A549 (cell line): ENCODE data around the gene RPS6KA4. TPM values are rescaled to one million over a fixed set of nuclear protein-coding genes. Genes with fewer than 3 reads are reported as not detected.

Experiments used
- ATAC-seq, 2 experiments: fragments of 200-7000 bp in 1 of 2; fragments of >200 bp in 1 of 2; cut with Nextera tagmentation in 1 of 2; cut with Tn5 transposase in 1 of 2; 3 replicates each; pipeline versions ENCODE4 v1.8.0 to v1.9.1; 2018 to 2020; ENCODE audit warnings: mild to moderate bottlenecking in 1 of 2, moderate library complexity in 1 of 2
- CTCF ChIA-PET: fragments of 300-600 bp; sonication (Branson Sonifier 250); formaldehyde crosslinking; extraction: SDS; loops from one replicate; lab custom pipeline; 2021; ENCODE audit warnings: antibody characterized with exemption, inconsistent platforms; lab: Yijun Ruan, JAX
- POLR2A ChIA-PET: fragments of 350-600 bp; formaldehyde crosslinking; extraction: SDS; loops from one replicate; lab custom pipeline; 2021; ENCODE audit warnings: antibody characterized with exemption, inconsistent platforms; lab: Yijun Ruan, JAX
- DNase-seq, 2 experiments: peaks; one replicate each; pipeline versions ENCODE4 v3.0.0 to v3.0.0-alpha.2; 2011 to 2016; ENCODE audit warnings: low read depth in 1 of 2, low spot score in 1 of 2
- FAIRE-seq: peaks from 2 replicates; lab custom pipeline; 2011; peaks lifted over from hg19 to GRCh38; lab: Jason Lieb, UNC
- H3K27ac ChIP-seq, 2 experiments: fragments of >200 bp; sonication (Bioruptor Twin); formaldehyde crosslinking; 3 replicates each; pipeline ENCODE4 v1.5.1; 2016 to 2017
- H3K4me1 ChIP-seq: fragments of >200 bp; sonication (Bioruptor Twin); formaldehyde crosslinking; 3 replicates; pipeline ENCODE4 v1.6.1; 2016
- H3K4me2 ChIP-seq: fragments of >200 bp; sonication (Bioruptor Twin); formaldehyde crosslinking; 3 replicates; pipeline ENCODE4 v1.6.1; 2016
- H3K4me3 ChIP-seq: fragments of >200 bp; sonication (Bioruptor Twin); formaldehyde crosslinking; 3 replicates; pipeline ENCODE4 v1.5.1; 2016
- H3K9me3 ChIP-seq: fragments of >200 bp; sonication (Bioruptor Twin); formaldehyde crosslinking; 3 replicates; pipeline ENCODE4 v1.6.1; 2016
- CBX8 ChIP-seq: fragments of 200-600 bp; sonication (generic); IDR thresholded peaks from 2 replicates; pipeline ENCODE4 v1.6.1; 2016
- CHD2 ChIP-seq: fragments of 150-350 bp; IDR thresholded peaks from 2 replicates; pipeline ENCODE4 v1.6.1; 2014; ENCODE audit warnings: low read length; ENCODE audit not compliant: partially characterized antibody
- EP300 ChIP-seq, 2 experiments: fragments of >200 bp; sonication (Bioruptor Twin); formaldehyde crosslinking; IDR thresholded peaks; 2 replicates in 1 of 2; 3 replicates in 1 of 2; pipeline ENCODE4 v1.6.1; 2016 to 2017
- ESRRA ChIP-seq: fragments of 150-350 bp; IDR thresholded peaks from 2 replicates; pipeline ENCODE4 v1.6.1; 2014; ENCODE audit warnings: mild to moderate bottlenecking, low read length, borderline replicate concordance
- FOSL2 ChIP-seq, 2 experiments: fragments of 450-650 bp in 1 of 2; fragments of >200 bp in 1 of 2; sonication (Bioruptor Twin) in 1 of 2; formaldehyde crosslinking; IDR thresholded peaks; 2 replicates each; pipeline versions ENCODE4 v1.5.0 to v1.6.1; 2016 to 2020; ENCODE audit warnings: mild to moderate bottlenecking in 1 of 2, moderate library complexity in 1 of 2
- FOXS1 ChIP-seq: fragments of 250-450 bp; sonication (Bioruptor Pico); IDR thresholded peaks from 2 replicates; pipeline ENCODE4 v1.5.0; 2020; ENCODE audit warnings: mild to moderate bottlenecking, moderate library complexity
- HDAC2 ChIP-seq: fragments of 200-600 bp; sonication (generic); IDR thresholded peaks from 2 replicates; pipeline ENCODE4 v1.6.1; 2016
- HMGXB4 ChIP-seq: fragments of 250-450 bp; sonication (Bioruptor Pico); IDR thresholded peaks from 2 replicates; pipeline ENCODE4 v1.5.0; 2021; ENCODE audit warnings: mild to moderate bottlenecking, moderate library complexity, borderline replicate concordance
- HOXA7 ChIP-seq: fragments of 250-450 bp; sonication (Bioruptor Pico); IDR thresholded peaks from 2 replicates; pipeline ENCODE4 v1.5.0; 2020; ENCODE audit warnings: mild to moderate bottlenecking, moderate library complexity
- KDM1A ChIP-seq: fragments of 200-600 bp; sonication (generic); IDR thresholded peaks from 2 replicates; pipeline ENCODE4 v1.6.1; 2016; ENCODE audit warnings: low read depth, mild to moderate bottlenecking
- MAFK ChIP-seq: fragments of 450-650 bp; IDR thresholded peaks from 2 replicates; pipeline ENCODE4 v1.6.1; 2014; ENCODE audit not compliant: partially characterized antibody
- NFE2L2 ChIP-seq: fragments of 150-350 bp; conservative IDR thresholded peaks from 2 replicates; pipeline ENCODE4 v1.6.1; 2014; ENCODE audit warnings: low read length
- NR3C1 ChIP-seq: fragments of >200 bp; sonication (Bioruptor Twin); formaldehyde crosslinking; IDR thresholded peaks from 3 replicates; pipeline ENCODE4 v1.6.1; 2017
- POLR2A ChIP-seq: IDR thresholded peaks from 2 replicates; pipeline ENCODE4 v1.6.1; 2012; ENCODE audit warnings: mild to moderate bottlenecking, low read length
- RCOR1 ChIP-seq: fragments of 150-350 bp; IDR thresholded peaks from 2 replicates; pipeline ENCODE4 v1.6.1; 2014; ENCODE audit warnings: antibody characterized with exemption, low read length, low read depth
- ZFP36 ChIP-seq: fragments of 450-650 bp; IDR thresholded peaks from 2 replicates; pipeline ENCODE4 v1.6.1; 2014; ENCODE audit warnings: borderline replicate concordance; ENCODE audit not compliant: partially characterized antibody
- WGBS: methylation state at CpG from one replicate; pipeline ENCODE4 v1.1.6; 2017; ENCODE audit errors: missing lambda C conversion rate; 5-methylcytosine and 5-hydroxymethylcytosine counted together
- polyA plus RNA-seq, 4 experiments: library from polyadenylated mRNA; depleted of rRNA in 3 of 4; stranded (reverse); fragments of >200 nt; fragmentation: RNase III in 1 of 4; extraction: RNeasy Plus Mini Kit Qiagen cat#74134 plus additional on column Dnase treatment in 1 of 4; gene quantifications; 2 replicates in 3 of 4; 3 replicates in 1 of 4; pipeline ENCODE4 v1.2.3, GENCODE V29; 2011 to 2017
- TF ChIP-seq, protein P1 (sequence below): IDR thresholded peaks from 2 replicates; pipeline ENCODE4 v1.6.1; 2012
- TF ChIP-seq, protein P2 (sequence below): fragments of 450-650 bp; IDR thresholded peaks from 2 replicates; pipeline ENCODE4 v1.6.1; 2014; ENCODE audit warnings: antibody characterized with exemption
- TF ChIP-seq, protein P3 (sequence below): IDR thresholded peaks from 2 replicates; pipeline ENCODE4 v1.6.1; 2012
- TF ChIP-seq, protein P4 (sequence below): fragments of >200 bp; sonication (Bioruptor Twin); formaldehyde crosslinking; IDR thresholded peaks from 2 replicates; pipeline ENCODE4 v1.6.1; 2016
- TF ChIP-seq, protein P5 (sequence below): fragments of 250-450 bp; sonication (Bioruptor Pico); IDR thresholded peaks from 2 replicates; pipeline ENCODE4 v1.5.0; 2020; ENCODE audit warnings: low read depth, mild to moderate bottlenecking, moderate library complexity
- TF ChIP-seq, protein P6 (sequence below): fragments of 150-350 bp; IDR thresholded peaks from 2 replicates; pipeline ENCODE4 v1.6.1; 2014; ENCODE audit warnings: low read depth, mild to moderate bottlenecking, low read length
- TF ChIP-seq, protein P7 (sequence below): fragments of >200 bp; sonication (Bioruptor Twin); formaldehyde crosslinking; IDR thresholded peaks from 3 replicates; pipeline ENCODE4 v1.5.1; 2016

RPS6KA4 gene
- polyA plus RNA-seq, 2 of the 4 experiments (the other 2 are of a cell fraction) = 21.4 to 35.9 TPM

GRCh38 chr11:64357904-64358535 lies 942 bp upstream of the RPS6KA4 start:
- POLR2A ChIA-PET = interaction anchor here (0.5 to 4.6 kb wide), 2 partner anchors 40 to 57 kb away, joined by 3 to 50 read pairs; partner anchors contain the start of genes PRDX5 and TRMT112
- ATAC-seq (peak; percentile 27 to 52), DNase-seq (peak; percentile 56 to 58), FAIRE-seq (no peak)
- whole genome bisulfite sequencing = 23% methylated on average over 6 of the region's 13 CpGs
- H3K9me3 ChIP-seq = no peaks in the 10 kb centered on the region
- H3K4me1 ChIP-seq = peaks cover 50% of the 10 kb centered on the region
- peak overlapping the region; percentile 73 for H3K4me3 ChIP-seq
- CTCF ChIA-PET = interaction anchor here (0.6 to 33.9 kb wide), 11 partner anchors 9 to 307 kb away, joined by 3 to 996 read pairs (median 10); partner anchors contain the start of genes CATSPERZ, CCDC88B, ESRRA and PRDX5
- H3K27ac ChIP-seq = peak overlapping the region; percentile 86 to 98
- peak overlapping the region; percentile 87 for H3K4me2 ChIP-seq
- TF ChIP-seq POLR2A (peak; percentile 12; the same call in 1 of the 2 replicates), CBX8 (no peak), HDAC2 (no peak)
- TF ChIP-seq, protein P1, sequence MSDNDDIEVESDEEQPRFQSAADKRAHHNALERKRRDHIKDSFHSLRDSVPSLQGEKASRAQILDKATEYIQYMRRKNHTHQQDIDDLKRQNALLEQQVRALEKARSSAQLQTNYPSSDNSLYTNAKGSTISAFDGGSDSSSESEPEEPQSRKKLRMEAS = peak; percentile 33; the same call in 1 of the 2 replicates
- TF ChIP-seq, protein P2, sequence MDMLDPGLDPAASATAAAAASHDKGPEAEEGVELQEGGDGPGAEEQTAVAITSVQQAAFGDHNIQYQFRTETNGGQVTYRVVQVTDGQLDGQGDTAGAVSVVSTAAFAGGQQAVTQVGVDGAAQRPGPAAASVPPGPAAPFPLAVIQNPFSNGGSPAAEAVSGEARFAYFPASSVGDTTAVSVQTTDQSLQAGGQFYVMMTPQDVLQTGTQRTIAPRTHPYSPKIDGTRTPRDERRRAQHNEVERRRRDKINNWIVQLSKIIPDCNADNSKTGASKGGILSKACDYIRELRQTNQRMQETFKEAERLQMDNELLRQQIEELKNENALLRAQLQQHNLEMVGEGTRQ = no peak
- TF ChIP-seq, protein P3, sequence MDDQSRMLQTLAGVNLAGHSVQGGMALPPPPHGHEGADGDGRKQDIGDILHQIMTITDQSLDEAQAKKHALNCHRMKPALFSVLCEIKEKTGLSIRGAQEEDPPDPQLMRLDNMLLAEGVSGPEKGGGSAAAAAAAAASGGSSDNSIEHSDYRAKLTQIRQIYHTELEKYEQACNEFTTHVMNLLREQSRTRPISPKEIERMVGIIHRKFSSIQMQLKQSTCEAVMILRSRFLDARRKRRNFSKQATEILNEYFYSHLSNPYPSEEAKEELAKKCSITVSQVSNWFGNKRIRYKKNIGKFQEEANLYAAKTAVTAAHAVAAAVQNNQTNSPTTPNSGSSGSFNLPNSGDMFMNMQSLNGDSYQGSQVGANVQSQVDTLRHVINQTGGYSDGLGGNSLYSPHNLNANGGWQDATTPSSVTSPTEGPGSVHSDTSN = no peak

DNA sequence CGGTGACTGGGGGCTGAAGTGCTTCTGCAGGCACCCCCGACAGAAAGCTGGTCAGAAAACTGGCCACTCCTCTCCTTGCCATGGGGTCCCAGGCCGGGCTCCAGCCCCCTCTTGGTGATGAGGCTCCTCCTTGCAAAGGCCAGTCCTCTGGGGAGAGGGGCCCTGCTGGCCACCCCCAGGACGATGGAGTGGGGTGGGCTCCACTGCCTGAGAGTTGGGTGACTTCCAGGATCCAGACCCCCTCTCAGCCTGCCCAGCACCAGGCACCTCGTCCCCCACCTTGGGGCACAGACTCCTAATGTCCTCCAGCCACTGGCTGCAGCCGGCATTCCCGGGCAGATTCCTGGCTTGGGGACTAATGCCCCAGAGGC lies 441 bp upstream of the RPS6KA4 start:
- ChIA-PET CTCF (interaction anchor here (0.6 to 33.9 kb wide), 8 partner anchors 9 to 306 kb away, joined by 3 to 996 read pairs (median 7); partner anchors contain the start of genes CATSPERZ, CCDC88B, ESRRA and PRDX5), POLR2A (interaction anchor here (4.6 kb wide), 1 partner anchor 41 kb away, joined by 50 read pairs; the partner anchor contains the start of genes PRDX5 and TRMT112)
- WGBS = 7% methylated on average over 3 of the region's 7 CpGs
- peak; percentile 23 to 41 for ATAC-seq
- H3K27ac ChIP-seq = peak overlapping the region; percentile 86 to 98
- H3K4me3 ChIP-seq = peak overlapping the region; percentile 73
- FAIRE-seq = no peak
- no peaks in the 10 kb centered on the region for H3K9me3 ChIP-seq
- peaks cover 50% of the 10 kb centered on the region for H3K4me1 ChIP-seq
- H3K4me2 ChIP-seq = peak overlapping the region; percentile 87
- no peak for DNase-seq
- TF ChIP-seq CHD2 (no peak), ZFP36 (no peak), RCOR1 (no peak), ESRRA (no peak), NFE2L2 (no peak), KDM1A (no peak), HMGXB4 (CRISPR knock-in tag) (no peak), MAFK (no peak), NR3C1 (no peak), HOXA7 (CRISPR knock-in tag) (no peak), EP300 (IDR thresholded peaks at IDR 0.05) (no peak), FOSL2 (IDR thresholded peaks at IDR 0.05) (no peak), FOSL2 (CRISPR knock-in tag; IDR thresholded peaks at IDR 0.05) (no peak), FOXS1 (no peak)
- TF ChIP-seq, protein P4, sequence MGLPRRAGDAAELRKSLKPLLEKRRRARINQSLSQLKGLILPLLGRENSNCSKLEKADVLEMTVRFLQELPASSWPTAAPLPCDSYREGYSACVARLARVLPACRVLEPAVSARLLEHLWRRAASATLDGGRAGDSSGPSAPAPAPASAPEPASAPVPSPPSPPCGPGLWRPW = no peak
- TF ChIP-seq, protein P5, sequence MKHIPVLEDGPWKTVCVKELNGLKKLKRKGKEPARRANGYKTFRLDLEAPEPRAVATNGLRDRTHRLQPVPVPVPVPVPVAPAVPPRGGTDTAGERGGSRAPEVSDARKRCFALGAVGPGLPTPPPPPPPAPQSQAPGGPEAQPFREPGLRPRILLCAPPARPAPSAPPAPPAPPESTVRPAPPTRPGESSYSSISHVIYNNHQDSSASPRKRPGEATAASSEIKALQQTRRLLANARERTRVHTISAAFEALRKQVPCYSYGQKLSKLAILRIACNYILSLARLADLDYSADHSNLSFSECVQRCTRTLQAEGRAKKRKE (CRISPR knock-in tag) = no peak
- TF ChIP-seq, protein P6, sequence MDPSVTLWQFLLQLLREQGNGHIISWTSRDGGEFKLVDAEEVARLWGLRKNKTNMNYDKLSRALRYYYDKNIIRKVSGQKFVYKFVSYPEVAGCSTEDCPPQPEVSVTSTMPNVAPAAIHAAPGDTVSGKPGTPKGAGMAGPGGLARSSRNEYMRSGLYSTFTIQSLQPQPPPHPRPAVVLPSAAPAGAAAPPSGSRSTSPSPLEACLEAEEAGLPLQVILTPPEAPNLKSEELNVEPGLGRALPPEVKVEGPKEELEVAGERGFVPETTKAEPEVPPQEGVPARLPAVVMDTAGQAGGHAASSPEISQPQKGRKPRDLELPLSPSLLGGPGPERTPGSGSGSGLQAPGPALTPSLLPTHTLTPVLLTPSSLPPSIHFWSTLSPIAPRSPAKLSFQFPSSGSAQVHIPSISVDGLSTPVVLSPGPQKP = no peak
- TF ChIP-seq, protein P7, sequence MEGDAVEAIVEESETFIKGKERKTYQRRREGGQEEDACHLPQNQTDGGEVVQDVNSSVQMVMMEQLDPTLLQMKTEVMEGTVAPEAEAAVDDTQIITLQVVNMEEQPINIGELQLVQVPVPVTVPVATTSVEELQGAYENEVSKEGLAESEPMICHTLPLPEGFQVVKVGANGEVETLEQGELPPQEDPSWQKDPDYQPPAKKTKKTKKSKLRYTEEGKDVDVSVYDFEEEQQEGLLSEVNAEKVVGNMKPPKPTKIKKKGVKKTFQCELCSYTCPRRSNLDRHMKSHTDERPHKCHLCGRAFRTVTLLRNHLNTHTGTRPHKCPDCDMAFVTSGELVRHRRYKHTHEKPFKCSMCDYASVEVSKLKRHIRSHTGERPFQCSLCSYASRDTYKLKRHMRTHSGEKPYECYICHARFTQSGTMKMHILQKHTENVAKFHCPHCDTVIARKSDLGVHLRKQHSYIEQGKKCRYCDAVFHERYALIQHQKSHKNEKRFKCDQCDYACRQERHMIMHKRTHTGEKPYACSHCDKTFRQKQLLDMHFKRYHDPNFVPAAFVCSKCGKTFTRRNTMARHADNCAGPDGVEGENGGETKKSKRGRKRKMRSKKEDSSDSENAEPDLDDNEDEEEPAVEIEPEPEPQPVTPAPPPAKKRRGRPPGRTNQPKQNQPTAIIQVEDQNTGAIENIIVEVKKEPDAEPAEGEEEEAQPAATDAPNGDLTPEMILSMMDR = no peak
- TF ChIP-seq, protein P1 = no peak
